Measurements from ENCODE around the gene HCN1. TPM values are rescaled to one million over a fixed set of nuclear protein-coding genes. Genes with fewer than 3 reads are reported as not detected.

Gene HCN1
- total RNA-seq, 2 donors from 2014 or later: 4.4 to 5.5 TPM

DNA sequence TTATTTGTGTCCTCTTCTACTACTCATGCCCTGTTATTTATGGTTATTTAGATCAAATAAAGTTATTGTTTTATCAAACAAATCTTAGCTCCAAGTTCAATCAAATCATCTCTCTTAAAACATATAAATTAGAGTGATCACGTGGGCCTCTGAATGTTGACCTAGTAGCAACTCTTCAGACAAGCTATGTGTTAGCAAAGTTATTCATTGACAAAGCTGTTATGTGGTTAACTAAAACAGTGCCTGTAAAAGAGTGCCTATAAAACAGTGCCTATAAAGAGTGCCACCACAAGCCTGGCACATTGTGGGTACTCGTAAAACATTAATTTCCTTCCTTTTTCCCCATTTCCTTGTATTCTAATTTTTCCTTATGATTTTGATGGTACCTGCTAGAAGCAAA is 421.9 kb downstream of the HCN1 start:
- DNase-seq (ENCODE audit: low spot score): no peak
- no peaks in the 10 kb centered on the region for H3K4me1 ChIP-seq
- no peaks in the 10 kb centered on the region for H3K27me3 ChIP-seq
- H3K27ac ChIP-seq: no peak overlapping the region
- no peaks in the 10 kb centered on the region for H3K9me3 ChIP-seq
- no peak overlapping the region for H3K4me3 ChIP-seq
- no peaks in the 10 kb centered on the region for H3K36me3 ChIP-seq
- no peak for TF ChIP-seq CTCF (IDR thresholded peaks at IDR 0.05)

- H3K4me1 ChIP-seq: no peaks in the 10 kb centered on the region
- TF ChIP-seq CTCF (IDR thresholded peaks at IDR 0.05): no peak
- no peaks in the 10 kb centered on the region for H3K27me3 ChIP-seq
- no peaks in the 10 kb centered on the region for H3K9me3 ChIP-seq
- no peak overlapping the region for H3K4me3 ChIP-seq
- no peaks in the 10 kb centered on the region for H3K36me3 ChIP-seq
- DNase-seq (ENCODE audit: low spot score): no peak
- no peak overlapping the region for H3K27ac ChIP-seq
These were observed 424.6 kb downstream of the HCN1 start for GRCh38 chr5:45271626-45272025.

GRCh38 chr5:45264447-45264846 is 431.7 kb downstream of the HCN1 start:
- Histone ChIP-seq H3K4me1 (no peaks in the 10 kb centered on the region), H3K27ac (no peak overlapping the region), H3K4me3 (no peak overlapping the region), H3K36me3 (no peaks in the 10 kb centered on the region), H3K27me3 (no peaks in the 10 kb centered on the region), H3K9me3 (no peaks in the 10 kb centered on the region)
- TF ChIP-seq CTCF (IDR thresholded peaks at IDR 0.05): no peak
- no peak for DNase-seq (ENCODE audit: low spot score)

- Histone ChIP-seq H3K27me3 (no peaks in the 10 kb centered on the region), H3K27ac (no peak overlapping the region), H3K4me3 (no peak overlapping the region), H3K36me3 (no peaks in the 10 kb centered on the region), H3K4me1 (no peaks in the 10 kb centered on the region), H3K9me3 (no peaks in the 10 kb centered on the region)
- no peak for TF ChIP-seq CTCF (IDR thresholded peaks at IDR 0.05)
- no peak for DNase-seq (ENCODE audit: low spot score)
These were observed 434.1 kb downstream of the HCN1 start for GRCh38 chr5:45262061-45262590.

- no peaks in the 10 kb centered on the region for H3K9me3 ChIP-seq
- TF ChIP-seq CTCF (IDR thresholded peaks at IDR 0.05): no peak
- DNase-seq (ENCODE audit: low spot score): no peak
These were observed 435.1 kb downstream of the HCN1 start for GRCh38 chr5:45261125-45261524.

GRCh38 chr5:45260292-45260691 is 435.9 kb downstream of the HCN1 start:
- no peak overlapping the region for H3K27ac ChIP-seq
- no peaks in the 10 kb centered on the region for H3K27me3 ChIP-seq
- no peak for DNase-seq (ENCODE audit: low spot score)
- H3K4me1 ChIP-seq: no peaks in the 10 kb centered on the region
- H3K36me3 ChIP-seq: no peaks in the 10 kb centered on the region
- H3K9me3 ChIP-seq: no peaks in the 10 kb centered on the region
- no peak overlapping the region for H3K4me3 ChIP-seq
- no peak for TF ChIP-seq CTCF (IDR thresholded peaks at IDR 0.05)

More at GRCh38 chr5:45261125-45261524, 435.1 kb downstream of the HCN1 start:
- H3K4me1 ChIP-seq: no peaks in the 10 kb centered on the region
- H3K27me3 ChIP-seq: no peaks in the 10 kb centered on the region
- no peaks in the 10 kb centered on the region for H3K36me3 ChIP-seq
- H3K4me3 ChIP-seq: no peak overlapping the region
- no peak overlapping the region for H3K27ac ChIP-seq

Measured in right atrium auricular region (tissue), 2 donors.